HG02884 (cell line): ENCODE data around the gene MRPL4.

Experiments
- ATAC-seq: cut with Tn5 transposase; IDR thresholded peaks from one replicate; pipeline ENCODE4 v1.9.1; 2021; ENCODE audit warnings: mild to moderate bottlenecking, moderate library complexity; ENCODE audit not compliant: unreplicated experiment

The MRPL4 gene

DNA sequence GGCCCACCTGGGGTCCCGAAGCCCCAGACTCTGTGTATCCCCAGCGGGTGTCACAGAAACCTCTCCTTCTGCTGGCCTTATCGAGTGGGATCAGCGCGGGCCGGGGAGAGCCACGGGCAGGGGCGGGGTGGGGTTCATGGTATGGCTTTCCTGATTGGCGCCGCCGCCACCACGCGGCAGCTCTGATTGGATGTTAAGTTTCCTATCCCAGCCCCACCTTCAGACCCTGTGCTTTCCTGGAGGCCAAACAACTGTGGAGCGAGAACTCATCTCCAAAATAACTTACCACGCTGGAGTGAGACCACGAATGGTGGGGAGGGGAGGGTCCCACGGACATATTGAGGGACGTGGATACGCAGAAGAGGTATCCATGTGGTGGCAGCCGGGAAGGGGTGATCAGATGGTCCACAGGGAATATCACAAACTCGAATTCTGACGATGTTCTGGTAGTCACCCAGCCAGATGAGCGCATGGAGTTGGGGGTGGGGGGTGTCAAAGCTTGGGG is 36.7 kb downstream of the MRPL4 start:
- ATAC-seq = no peak

DNA sequence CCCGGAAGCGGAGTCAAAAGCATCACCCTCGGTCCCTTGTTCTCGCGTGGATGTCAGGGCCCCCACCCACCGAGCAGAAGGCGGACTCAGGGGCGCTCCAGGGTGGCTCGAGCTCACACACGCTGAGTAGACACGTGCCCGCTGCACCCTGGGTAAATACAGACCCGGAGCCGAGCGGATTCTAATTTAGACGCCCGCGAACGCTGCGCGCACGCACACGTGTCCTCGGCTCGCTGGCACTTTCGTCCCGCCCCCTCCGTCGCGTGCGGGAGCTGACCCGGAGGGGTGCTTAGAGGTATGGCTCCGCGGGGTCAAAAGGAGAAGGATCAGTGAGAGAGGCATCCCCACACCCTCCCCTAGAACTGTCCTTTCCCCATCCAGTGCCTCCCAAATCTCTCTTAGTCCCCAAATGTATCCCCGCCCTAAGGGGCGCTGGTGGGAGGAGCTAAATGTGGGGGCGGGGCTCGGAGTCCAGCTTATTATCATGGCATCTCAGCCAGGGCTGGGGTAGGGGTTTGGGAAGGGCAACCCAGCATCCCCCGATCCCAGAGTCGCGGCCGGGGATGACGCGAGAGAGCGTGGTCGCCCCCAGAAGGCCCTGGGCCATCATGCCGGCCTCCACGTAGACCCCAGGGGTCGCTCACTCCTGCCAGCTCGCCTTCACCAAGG is 37.3 kb downstream of the MRPL4 start:
- ATAC-seq = no peak

DNA sequence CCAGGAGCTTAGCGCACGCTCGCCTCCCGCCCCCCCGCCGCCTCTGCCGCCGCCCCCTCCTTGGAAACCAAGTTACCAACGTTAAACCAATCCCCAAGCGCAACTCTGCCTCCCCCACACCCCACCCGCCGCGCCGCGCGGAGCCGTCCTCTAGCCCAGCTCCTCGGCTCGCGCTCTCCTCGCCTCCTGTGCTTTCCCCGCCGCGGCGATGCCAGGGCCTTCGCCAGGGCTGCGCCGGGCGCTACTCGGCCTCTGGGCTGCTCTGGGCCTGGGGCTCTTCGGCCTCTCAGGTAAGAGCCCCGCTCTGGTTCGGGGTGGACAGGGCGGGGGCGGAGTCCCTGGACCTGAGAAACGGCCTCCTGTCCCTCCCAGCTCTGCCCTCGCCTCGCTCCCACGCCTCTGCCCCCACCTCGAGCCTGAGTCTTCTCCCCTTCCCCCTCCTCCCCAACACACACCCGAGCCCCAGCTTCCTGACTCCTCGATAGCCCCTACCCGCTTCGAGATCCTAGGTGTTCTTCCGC is 37.9 kb downstream of the MRPL4 start, which contains the start of gene ICAM5:
Gene ICAM5 (plus strand): TSS at position 117 of the 521 bp plus-strand sequence. CDS start 92 bp downstream, at position 209.
- ATAC-seq = no peak

DNA sequence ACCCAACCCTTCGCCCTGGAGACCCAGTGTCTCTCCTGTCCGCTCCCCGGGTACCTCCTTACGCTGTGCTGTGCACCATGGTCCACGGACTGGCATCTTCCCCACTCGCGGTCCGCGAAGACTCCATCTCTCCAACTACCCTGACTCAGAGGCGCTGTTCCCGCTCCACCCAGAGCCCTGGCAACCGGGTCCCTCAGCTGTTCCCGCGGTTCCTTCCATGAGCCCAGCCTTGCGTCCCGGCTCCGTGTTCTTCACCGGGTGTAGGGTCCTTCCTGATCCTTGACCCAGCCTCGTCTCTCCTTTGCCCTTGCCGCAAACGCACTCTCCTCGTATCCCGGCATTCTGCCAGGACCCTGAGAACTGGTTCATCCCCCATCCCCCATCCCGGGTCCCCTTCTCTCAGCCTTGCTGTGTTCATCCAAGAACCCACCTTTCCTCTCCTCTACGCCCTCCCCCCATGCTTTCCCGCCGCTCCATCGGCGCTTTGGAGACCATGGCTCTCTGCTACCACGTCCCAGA is 38.4 kb downstream of the MRPL4 start:
- no peak for ATAC-seq

DNA sequence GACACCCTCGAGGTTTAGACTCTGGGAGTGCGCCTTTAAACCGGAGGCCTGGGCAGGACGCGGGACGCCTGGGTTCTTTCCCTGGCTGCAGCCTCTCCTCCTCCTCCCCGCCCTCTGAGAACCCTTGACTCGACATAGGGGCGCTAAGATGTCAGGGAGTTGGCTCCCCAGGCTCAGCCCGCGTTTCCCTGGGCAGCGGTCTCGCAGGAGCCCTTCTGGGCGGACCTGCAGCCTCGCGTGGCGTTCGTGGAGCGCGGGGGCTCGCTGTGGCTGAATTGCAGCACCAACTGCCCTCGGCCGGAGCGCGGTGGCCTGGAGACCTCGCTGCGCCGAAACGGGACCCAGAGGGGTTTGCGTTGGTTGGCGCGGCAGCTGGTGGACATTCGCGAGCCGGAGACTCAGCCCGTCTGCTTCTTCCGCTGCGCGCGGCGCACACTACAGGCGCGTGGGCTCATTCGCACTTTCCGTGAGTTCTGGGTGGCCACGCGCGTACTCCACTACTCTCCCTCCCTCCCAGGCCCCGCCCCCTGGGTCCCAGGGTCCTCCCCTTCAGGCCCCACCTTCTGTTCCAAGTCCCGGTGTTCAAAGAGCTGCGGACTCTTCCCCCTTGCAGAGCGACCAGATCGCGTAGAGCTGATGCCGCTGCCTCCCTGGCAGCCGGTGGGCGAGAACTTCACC is 39.0 kb downstream of the MRPL4 start:
- ATAC-seq = no peak

DNA sequence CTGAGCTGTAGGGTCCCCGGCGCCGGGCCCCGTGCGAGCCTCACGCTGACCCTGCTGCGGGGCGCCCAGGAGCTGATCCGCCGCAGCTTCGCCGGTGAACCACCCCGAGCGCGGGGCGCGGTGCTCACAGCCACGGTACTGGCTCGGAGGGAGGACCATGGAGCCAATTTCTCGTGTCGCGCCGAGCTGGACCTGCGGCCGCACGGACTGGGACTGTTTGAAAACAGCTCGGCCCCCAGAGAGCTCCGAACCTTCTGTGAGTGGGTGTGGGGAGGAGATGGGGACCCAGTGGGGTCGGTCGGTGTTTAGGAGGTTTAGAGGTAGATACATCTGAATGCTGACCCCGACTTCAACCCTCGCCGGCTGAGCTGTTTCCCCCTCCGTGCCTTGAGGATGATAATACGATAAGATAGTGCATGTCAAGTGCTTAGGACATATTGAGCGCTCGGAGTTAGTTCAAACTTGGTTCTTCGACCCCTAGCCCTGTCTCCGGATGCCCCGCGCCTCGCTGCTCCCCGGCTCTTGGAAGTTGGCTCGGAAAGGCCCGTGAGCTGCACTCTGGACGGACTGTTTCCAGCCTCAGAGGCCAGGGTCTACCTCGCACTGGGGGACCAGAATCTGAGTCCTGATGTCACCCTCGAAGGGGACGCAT is 39.7 kb downstream of the MRPL4 start:
- ATAC-seq = no peak

DNA sequence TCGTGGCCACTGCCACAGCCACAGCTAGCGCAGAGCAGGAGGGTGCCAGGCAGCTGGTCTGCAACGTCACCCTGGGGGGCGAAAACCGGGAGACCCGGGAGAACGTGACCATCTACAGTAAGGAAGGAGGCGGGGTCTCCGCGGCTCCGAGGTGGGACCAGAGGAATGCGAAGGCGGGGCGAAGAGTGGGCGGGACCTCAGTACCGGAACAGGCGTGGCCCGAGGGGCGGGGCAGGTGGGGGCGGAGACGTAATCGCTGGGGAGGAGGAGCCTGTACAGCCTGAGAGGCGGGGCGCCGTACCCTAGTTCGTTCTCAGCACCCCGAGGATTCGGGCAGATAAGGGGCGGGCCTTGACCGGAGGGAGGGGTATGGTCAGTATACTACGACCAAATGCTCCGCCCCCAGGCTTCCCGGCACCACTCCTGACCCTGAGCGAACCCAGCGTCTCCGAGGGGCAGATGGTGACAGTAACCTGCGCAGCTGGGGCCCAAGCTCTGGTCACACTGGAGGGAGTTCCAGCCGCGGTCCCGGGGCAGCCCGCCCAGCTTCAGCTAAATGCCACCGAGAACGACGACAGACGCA is 40.3 kb downstream of the MRPL4 start:
- no peak for ATAC-seq

DNA sequence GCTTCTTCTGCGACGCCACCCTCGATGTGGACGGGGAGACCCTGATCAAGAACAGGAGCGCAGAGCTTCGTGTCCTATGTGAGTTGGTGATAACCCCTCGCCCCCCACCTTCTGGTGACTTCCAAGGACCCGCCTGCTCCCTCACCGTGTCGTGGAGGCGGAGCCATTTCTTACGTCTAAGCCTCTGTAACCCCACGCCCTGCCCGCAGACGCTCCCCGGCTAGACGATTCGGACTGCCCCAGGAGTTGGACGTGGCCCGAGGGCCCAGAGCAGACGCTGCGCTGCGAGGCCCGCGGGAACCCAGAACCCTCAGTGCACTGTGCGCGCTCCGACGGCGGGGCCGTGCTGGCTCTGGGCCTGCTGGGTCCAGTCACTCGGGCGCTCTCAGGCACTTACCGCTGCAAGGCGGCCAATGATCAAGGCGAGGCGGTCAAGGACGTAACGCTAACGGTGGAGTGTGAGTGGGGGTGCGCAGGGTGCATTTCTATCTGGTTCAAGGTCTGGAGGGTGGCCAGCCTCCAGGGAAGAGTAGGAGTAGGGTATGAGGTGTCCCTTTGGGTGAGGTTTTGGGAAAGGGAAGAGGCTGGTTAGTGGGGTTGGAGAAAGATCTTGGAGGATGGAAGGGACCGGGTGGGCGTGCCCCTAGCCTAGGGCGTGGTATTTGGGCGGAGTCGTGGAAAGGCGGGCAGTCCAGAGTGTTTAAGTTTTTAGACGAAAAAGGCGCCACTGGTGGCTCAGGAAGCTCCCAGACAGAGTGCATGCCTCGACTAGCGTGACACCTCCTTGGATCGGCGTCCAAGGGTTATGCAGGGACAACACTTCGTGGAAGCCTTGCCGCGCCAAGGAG is 41.0 kb downstream of the MRPL4 start:
- no peak for ATAC-seq

DNA sequence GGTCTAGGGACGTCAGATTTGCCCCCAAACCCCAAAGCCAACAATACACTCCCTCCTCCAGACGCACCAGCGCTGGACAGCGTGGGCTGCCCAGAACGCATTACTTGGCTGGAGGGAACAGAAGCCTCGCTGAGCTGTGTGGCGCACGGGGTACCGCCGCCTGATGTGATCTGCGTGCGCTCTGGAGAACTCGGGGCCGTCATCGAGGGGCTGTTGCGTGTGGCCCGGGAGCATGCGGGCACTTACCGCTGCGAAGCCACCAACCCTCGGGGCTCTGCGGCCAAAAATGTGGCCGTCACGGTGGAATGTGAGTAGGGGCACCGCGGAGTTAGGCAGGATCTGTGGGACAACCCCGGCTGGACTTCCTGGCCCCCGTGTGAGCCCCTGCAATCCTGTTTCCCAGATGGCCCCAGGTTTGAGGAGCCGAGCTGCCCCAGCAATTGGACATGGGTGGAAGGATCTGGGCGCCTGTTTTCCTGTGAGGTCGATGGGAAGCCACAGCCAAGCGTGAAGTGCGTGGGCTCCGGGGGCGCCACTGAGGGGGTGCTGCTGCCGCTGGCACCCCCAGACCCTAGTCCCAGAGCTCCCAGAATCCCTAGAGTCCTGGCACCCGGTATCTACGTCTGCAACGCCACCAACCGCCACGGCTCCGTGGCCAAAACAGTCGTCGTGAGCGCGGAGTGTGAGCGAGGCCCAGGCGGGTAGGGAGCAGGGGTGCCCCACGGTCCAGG is 41.8 kb downstream of the MRPL4 start:
- ATAC-seq = no peak

DNA sequence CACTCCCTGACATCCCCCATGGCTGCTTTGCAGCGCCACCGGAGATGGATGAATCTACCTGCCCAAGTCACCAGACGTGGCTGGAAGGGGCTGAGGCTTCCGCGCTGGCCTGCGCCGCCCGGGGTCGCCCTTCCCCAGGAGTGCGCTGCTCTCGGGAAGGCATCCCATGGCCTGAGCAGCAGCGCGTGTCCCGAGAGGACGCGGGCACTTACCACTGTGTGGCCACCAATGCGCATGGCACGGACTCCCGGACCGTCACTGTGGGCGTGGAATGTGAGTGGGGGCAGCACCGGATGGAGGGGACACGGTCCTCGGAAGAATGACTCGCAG is 42.3 kb downstream of the MRPL4 start:
- ATAC-seq = no peak

DNA sequence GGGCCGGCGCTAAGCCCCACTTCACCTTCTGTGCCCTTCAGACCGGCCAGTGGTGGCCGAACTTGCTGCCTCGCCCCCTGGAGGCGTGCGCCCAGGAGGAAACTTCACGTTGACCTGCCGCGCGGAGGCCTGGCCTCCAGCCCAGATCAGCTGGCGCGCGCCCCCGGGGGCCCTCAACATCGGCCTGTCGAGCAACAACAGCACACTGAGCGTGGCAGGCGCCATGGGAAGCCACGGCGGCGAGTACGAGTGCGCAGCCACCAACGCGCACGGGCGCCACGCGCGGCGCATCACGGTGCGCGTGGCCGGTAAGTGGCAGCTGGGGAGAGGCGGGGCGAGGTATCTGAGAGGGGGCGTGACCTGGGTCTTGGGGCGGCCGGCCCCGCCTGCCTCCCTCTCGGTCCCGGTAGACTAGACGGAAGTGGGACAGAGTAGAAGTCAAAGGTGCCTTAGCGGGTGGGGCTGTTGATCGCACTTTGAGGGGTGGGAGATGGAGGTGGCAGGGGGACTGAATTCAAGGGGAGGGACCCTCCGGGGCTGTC is 43.4 kb downstream of the MRPL4 start:
- ATAC-seq = no peak

DNA sequence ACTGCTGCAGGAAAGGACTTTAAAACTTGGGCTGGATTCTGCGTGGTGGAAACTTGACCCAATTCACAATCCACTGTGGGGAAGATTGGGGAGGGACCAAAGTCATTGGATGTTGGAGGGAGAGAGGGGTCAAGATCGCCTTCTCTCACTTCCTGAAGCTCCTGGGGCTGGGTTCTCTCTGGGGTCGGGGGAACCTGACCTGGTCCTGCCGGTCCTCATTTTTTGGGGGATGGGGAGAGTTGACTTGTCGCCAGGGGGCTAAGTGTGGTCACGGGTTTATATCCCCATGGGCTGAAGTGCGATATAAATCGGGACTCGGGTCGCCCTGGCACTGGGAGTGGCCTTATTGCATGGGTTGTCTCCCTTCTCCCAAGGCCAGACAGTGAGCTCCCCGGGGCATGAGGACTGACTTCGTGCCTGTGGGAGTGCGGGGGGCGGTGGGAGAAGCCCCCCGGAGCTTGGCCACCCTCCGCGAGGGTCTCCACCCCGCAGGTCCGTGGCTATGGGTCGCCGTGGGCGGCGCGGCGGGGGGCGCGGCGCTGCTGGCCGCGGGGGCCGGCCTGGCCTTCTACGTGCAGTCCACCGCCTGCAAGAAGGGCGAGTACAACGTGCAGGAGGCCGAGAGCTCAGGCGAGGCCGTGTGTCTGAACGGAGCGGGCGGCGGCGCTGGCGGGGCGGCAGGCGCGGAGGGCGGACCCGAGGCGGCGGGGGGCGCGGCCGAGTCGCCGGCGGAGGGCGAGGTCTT is 44.0 kb downstream of the MRPL4 start:
- no peak for ATAC-seq

DNA sequence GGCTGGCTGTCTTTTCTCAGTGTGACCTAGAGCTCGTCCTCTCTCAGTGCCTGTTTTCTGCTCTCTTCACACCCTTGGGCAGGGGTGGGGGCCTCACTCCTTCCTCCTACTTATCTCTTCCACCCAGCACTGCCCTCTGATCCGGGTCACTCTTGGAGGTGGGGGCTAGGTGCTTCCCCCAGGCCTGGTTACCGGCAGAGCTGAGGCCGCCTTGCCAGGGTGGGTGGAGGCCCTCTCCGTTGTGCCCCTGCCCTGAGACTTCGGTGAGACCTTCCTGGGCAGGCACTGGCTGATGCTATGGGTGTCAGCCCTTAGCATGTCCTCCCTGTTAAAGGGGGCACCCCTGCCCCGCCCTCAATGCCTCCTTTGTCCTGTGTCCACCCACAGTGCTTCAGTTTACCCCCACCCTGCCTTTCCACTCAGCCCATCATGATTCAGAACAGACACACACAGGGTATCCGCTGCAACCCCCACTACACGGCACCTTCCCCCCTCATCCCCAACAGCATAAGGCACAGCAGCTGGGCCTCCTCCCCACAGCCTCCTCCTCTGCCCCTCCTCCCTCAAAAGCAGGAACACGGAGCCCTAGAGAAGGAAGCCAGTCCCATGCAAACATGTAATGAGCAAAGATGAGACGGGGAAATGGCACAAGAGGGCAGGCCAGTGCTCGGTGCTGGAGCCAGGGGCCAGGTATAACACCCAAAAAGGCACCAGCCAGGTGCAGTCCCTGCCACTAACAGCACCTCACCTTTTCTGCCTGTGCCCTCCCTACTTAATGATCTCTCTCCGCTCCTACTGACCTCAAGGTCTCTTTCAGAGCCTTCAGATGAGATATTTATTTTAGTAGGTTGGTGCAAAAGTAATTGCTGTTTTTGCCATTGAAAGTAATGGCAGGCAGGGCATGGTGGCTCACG is 47.8 kb downstream of the MRPL4 start:
- ATAC-seq = no peak

DNA sequence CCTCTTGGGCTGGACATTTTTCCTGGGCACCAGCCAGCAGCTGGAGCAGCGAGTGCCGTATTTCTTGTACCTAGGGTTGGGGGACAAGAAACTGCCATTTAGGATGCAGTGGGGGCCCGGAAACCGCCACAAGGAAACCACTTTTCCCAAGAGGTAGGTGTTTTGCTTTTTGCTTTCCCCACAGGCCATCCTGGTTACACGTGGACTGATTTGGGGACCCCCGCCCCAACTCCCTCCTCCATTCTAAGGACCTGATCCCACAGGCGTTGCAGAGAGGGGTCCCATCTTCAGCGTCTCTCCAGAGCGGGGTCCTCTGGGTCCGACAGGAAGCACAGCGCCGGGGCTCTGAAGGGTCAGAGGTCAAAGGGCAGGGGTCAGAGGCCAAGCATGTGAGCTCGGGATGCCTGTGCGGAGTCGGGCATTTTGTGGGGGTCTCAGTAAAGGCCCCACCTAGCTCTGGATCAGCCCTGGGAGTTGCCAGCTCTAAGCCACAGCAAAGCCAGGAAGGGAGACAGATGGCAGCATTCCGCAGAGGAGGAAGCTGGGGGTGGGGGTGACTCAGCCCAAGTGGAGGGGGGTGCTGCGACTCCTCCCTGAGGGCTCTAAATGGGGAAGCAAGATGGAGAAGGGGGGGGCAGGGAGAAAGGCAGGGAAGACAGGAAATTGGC is 53.3 kb downstream of the MRPL4 start:
- ATAC-seq = no peak

DNA sequence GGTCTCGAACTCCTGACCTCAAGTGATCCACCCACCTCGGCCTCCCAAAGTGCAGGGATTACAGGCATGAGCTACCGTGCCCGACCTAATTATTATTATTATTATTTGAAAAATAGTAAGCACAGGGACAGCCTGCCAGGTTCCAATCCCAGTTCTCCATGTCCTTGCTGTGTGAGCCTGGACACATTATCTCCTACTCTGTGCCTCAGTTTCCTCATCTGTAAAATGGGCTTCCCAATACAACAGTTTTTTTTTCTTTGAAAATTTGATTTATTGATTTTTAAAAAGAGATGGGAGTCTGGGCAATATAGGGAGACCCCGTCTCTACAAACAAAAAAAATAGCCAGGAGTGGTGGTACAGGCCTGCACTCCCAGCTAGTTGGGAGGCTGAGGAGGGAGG is 54.3 kb downstream of the MRPL4 start:
- ATAC-seq = no peak

DNA sequence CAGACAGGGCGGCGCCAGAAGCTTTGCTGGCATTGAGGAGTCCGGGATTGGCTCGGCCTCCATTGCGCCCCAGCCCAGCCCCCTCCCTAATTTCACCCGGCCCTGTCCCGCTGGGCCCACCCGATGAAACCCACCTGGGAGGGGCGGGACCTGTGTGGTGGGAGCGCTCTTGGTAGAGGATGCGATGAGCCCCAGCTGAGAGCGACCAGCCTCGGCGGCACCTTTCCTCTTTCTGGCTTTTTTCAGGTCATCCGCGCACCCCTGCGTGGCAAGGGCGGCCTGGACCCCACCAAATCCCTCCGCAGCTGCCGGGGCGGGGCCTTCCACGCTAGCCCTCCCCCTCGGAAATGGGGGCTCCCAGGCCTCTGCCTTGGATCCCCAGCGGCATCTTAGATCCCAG is 57.4 kb downstream of the MRPL4 start, which contains the start of gene ZGLP1:
Gene ZGLP1 (minus strand): TSS at position 393 of the 400 bp plus-strand sequence.
- ATAC-seq = no peak
